OCI-LY1 (cell line): Measurements from ENCODE around the gene ITPA.

Experiments used
- H2AFZ ChIP-seq: fragments of 200-600 bp; sonication (generic), shearing (Covaris generic); 2 replicates; pipeline ENCODE4 v1.6.0; 2014; ENCODE audit warnings: antibody characterized with exemption, mild to moderate bottlenecking, low read length
- H3F3A ChIP-seq: fragments of 200-600 bp; sonication (generic), shearing (Covaris generic); 2 replicates; pipeline ENCODE4 v1.6.0; 2014; ENCODE audit warnings: mild to moderate bottlenecking, antibody characterized with exemption, low read length, moderate library complexity; ENCODE audit not compliant: insufficient read depth
- H3K27ac ChIP-seq: fragments of 200-600 bp; sonication (generic); 2 replicates; pipeline ENCODE4 v1.5.1; 2014; ENCODE audit warnings: low read length, mixed run types, mild to moderate bottlenecking, low read depth; ENCODE audit not compliant: poor library complexity, severe bottlenecking
- H3K27me3 ChIP-seq: fragments of 200-600 bp; sonication (generic); 2 replicates; pipeline ENCODE4 v1.6.0; 2014; ENCODE audit warnings: antibody characterized with exemption, mild to moderate bottlenecking, low read length, moderate library complexity; ENCODE audit not compliant: insufficient read depth
- H3K36me3 ChIP-seq: fragments of 200-600 bp; sonication (generic); 2 replicates; pipeline ENCODE4 v1.6.1; 2014; ENCODE audit warnings: mild to moderate bottlenecking, antibody characterized with exemption, low read length, moderate library complexity, mixed read lengths; ENCODE audit not compliant: insufficient read depth
- H3K4me1 ChIP-seq: fragments of 200-600 bp; sonication (generic); 2 replicates; pipeline ENCODE4 v1.5.1; 2014; ENCODE audit warnings: mild to moderate bottlenecking, low read length, moderate library complexity; ENCODE audit not compliant: insufficient read depth, severe bottlenecking
- H3K4me2 ChIP-seq: fragments of 200-600 bp; sonication (generic), shearing (Covaris generic); 2 replicates; pipeline ENCODE4 v1.6.1; 2014; ENCODE audit warnings: low read length
- H3K4me3 ChIP-seq: fragments of 200-600 bp; sonication (generic); 2 replicates; pipeline ENCODE4 v1.5.1; 2014; ENCODE audit warnings: low read length, low read depth, mild to moderate bottlenecking, mixed read lengths; ENCODE audit not compliant: poor library complexity, severe bottlenecking
- H3K79me2 ChIP-seq: fragments of 200-600 bp; shearing (Covaris generic); 2 replicates; pipeline ENCODE4 v1.6.1; 2016; ENCODE audit warnings: mixed run types, low read length, mixed read lengths; ENCODE audit not compliant: insufficient read depth
- H3K9ac ChIP-seq: fragments of 200-600 bp; sonication (generic), shearing (Covaris generic); 2 replicates; pipeline ENCODE4 v1.6.1; 2014; ENCODE audit warnings: mild to moderate bottlenecking, low read length, mixed read lengths
- H3K9me2 ChIP-seq: fragments of 200-600 bp; sonication (generic), shearing (Covaris generic); 2 replicates; pipeline ENCODE4 v1.6.1; 2014; ENCODE audit warnings: low read depth, mild to moderate bottlenecking, low read length, mixed read lengths
- H3K9me3 ChIP-seq: fragments of 200-600 bp; shearing (Covaris generic); 2 replicates; pipeline ENCODE4 v1.6.1; 2014; ENCODE audit warnings: low read length, mixed read lengths
- H4K20me1 ChIP-seq: fragments of 200-600 bp; sonication (generic), shearing (Covaris generic); 2 replicates; pipeline ENCODE4 v1.6.0; 2016; ENCODE audit warnings: mild to moderate bottlenecking, low read length; ENCODE audit not compliant: insufficient read depth
- CTCF ChIP-seq: fragments of 200-600 bp; sonication (generic), shearing (Covaris generic); IDR thresholded peaks from 2 replicates; pipeline ENCODE4 v1.5.1; 2017; ENCODE audit warnings: mild to moderate bottlenecking, antibody characterized with exemption, low read length, moderate library complexity, mixed read lengths
- EZH2 ChIP-seq: fragments of 200-600 bp; sonication (generic), shearing (Covaris generic); IDR thresholded peaks from 2 replicates; pipeline ENCODE4 v1.8.0; 2017; ENCODE audit warnings: borderline replicate concordance, mixed run types, mild to moderate bottlenecking, antibody characterized with exemption, low read length, moderate library complexity, mixed read lengths

The ITPA gene

GRCh38 chr20:3226864-3227263 lies 17.6 kb downstream of the ITPA start:
- H3K36me3 ChIP-seq: peaks cover 31% of the 10 kb centered on the region
- H3K4me3 ChIP-seq: no peak overlapping the region
- no peak overlapping the region for H3K27ac ChIP-seq
- H3K4me2 ChIP-seq: no peak overlapping the region
- no peaks in the 10 kb centered on the region for H3F3A ChIP-seq
- H3K4me1 ChIP-seq: peaks cover 15% of the 10 kb centered on the region
- no peaks in the 10 kb centered on the region for H3K9me3 ChIP-seq
- TF ChIP-seq CTCF (no peak), EZH2 (no peak)
- H3K9ac ChIP-seq: no peak overlapping the region
- H4K20me1 ChIP-seq: no peaks in the 10 kb centered on the region
- H3K79me2 ChIP-seq: no peaks in the 10 kb centered on the region
- no peak overlapping the region for H2AFZ ChIP-seq
- no peaks in the 10 kb centered on the region for H3K27me3 ChIP-seq
- H3K9me2 ChIP-seq: no peaks in the 10 kb centered on the region

GRCh38 chr20:3227506-3227905 lies 18.2 kb downstream of the ITPA start:
- Histone ChIP-seq H3K9me3 (no peaks in the 10 kb centered on the region), H3K9me2 (no peaks in the 10 kb centered on the region), H4K20me1 (no peaks in the 10 kb centered on the region), H2AFZ (no peak overlapping the region), H3K4me3 (no peak overlapping the region), H3K9ac (no peak overlapping the region), H3K27ac (no peak overlapping the region), H3F3A (no peaks in the 10 kb centered on the region), H3K4me2 (no peak overlapping the region), H3K4me1 (peaks cover 12% of the 10 kb centered on the region), H3K36me3 (peaks cover 25% of the 10 kb centered on the region; the same call in 1 of the 2 replicates), H3K79me2 (no peaks in the 10 kb centered on the region), H3K27me3 (no peaks in the 10 kb centered on the region)
- no peak for TF ChIP-seq EZH2
- no peak for TF ChIP-seq CTCF

- Histone ChIP-seq H3F3A (no peaks in the 10 kb centered on the region), H3K27ac (no peak overlapping the region), H3K79me2 (no peaks in the 10 kb centered on the region), H3K4me1 (peaks cover 5% of the 10 kb centered on the region), H2AFZ (no peak overlapping the region), H4K20me1 (no peaks in the 10 kb centered on the region), H3K27me3 (no peaks in the 10 kb centered on the region), H3K9ac (no peak overlapping the region), H3K9me3 (no peaks in the 10 kb centered on the region), H3K4me3 (no peak overlapping the region), H3K36me3 (peaks cover 18% of the 10 kb centered on the region; the same call in 1 of the 2 replicates), H3K9me2 (no peaks in the 10 kb centered on the region), H3K4me2 (no peak overlapping the region)
- TF ChIP-seq CTCF: no peak
- TF ChIP-seq EZH2: no peak
Measured at GRCh38 chr20:3227936-3228749, 18.8 kb downstream of the ITPA start.
